GM23338 (cell line): Measurements from ENCODE around the gene AMBRA1. TPM values are rescaled to one million over a fixed set of nuclear protein-coding genes. Genes with fewer than 3 reads are reported as not detected.

Experiments
- ATAC-seq: fragments of 200-7000 bp; cut with Tn5 transposase; 3 replicates; pipeline ENCODE4 v1.9.1; 2020
- DNase-seq: peaks from one replicate; pipeline ENCODE4 v3.0.0-alpha.2; 2015; ENCODE audit warnings: low spot score
- H2AFZ ChIP-seq: fragments of 200-600 bp; sonication (generic); 2 replicates; pipeline ENCODE4 v1.8.0; 2016; ENCODE audit warnings: antibody characterized with exemption, mild to moderate bottlenecking, moderate library complexity
- H3F3A ChIP-seq: fragments of 200-600 bp; sonication (generic); replicated peaks from 2 replicates; pipeline ENCODE4 v1.8.0; 2017; ENCODE audit warnings: antibody characterized with exemption, mixed run types, low read depth
- H3K27ac ChIP-seq: fragments of 200-600 bp; sonication (generic); 2 replicates; pipeline ENCODE4 v1.6.1; 2016; ENCODE audit warnings: low read depth
- H3K27me3 ChIP-seq: fragments of 200-600 bp; sonication (generic); 2 replicates; pipeline ENCODE4 v1.8.0; 2016; ENCODE audit warnings: mild to moderate bottlenecking, mixed run types, moderate library complexity; ENCODE audit not compliant: insufficient read depth
- H3K36me3 ChIP-seq: fragments of 200-600 bp; sonication (generic); 2 replicates; pipeline ENCODE4 v1.8.0; 2016; ENCODE audit warnings: mild to moderate bottlenecking; ENCODE audit not compliant: insufficient read depth
- H3K4me1 ChIP-seq: fragments of 200-600 bp; sonication (generic); 2 replicates; pipeline ENCODE4 v1.8.0; 2016; ENCODE audit warnings: mild to moderate bottlenecking, moderate library complexity; ENCODE audit not compliant: insufficient read depth
- H3K4me2 ChIP-seq: fragments of 200-600 bp; sonication (generic); 2 replicates; pipeline ENCODE4 v1.7.1; 2017; ENCODE audit warnings: mixed run types
- H3K4me3 ChIP-seq: fragments of 200-600 bp; sonication (generic); 2 replicates; pipeline ENCODE4 v1.6.1; 2016; ENCODE audit warnings: mixed run types
- H3K79me2 ChIP-seq: fragments of 200-600 bp; sonication (generic); replicated peaks from 2 replicates; pipeline ENCODE4 v1.8.0; 2017; ENCODE audit warnings: mild to moderate bottlenecking; ENCODE audit not compliant: insufficient read depth
- H3K9me2 ChIP-seq: fragments of 200-600 bp; sonication (generic); 2 replicates; pipeline ENCODE4 v1.8.0; 2017; ENCODE audit not compliant: insufficient read depth
- H4K20me1 ChIP-seq: fragments of 200-600 bp; sonication (generic); replicated peaks from 2 replicates; pipeline ENCODE4 v1.8.0; 2017; ENCODE audit warnings: mild to moderate bottlenecking; ENCODE audit not compliant: insufficient read depth
- H3K27ac Mint-ChIP-seq: 2 replicates; pipeline ENCODE4 v1.8.0; 2020; ENCODE audit warnings: inconsistent platforms, mild to moderate bottlenecking, moderate library complexity, mixed read lengths
- H3K27me3 Mint-ChIP-seq: 3 replicates; pipeline ENCODE4 v1.8.0; 2022; ENCODE audit warnings: low read depth, mild to moderate bottlenecking, moderate library complexity, mixed read lengths, inconsistent platforms; ENCODE audit not compliant: insufficient read depth, poor library complexity
- H3K36me3 Mint-ChIP-seq: 3 replicates; pipeline ENCODE4 v1.8.0; 2021; ENCODE audit warnings: low read depth, mild to moderate bottlenecking, inconsistent platforms, moderate library complexity, mixed read lengths
- H3K4me1 Mint-ChIP-seq: 3 replicates; pipeline ENCODE4 v1.8.0; 2020; ENCODE audit warnings: mild to moderate bottlenecking, inconsistent platforms, mixed read lengths
- H3K4me3 Mint-ChIP-seq: 3 replicates; pipeline ENCODE4 v1.8.0; 2021; ENCODE audit warnings: moderate library complexity, mild to moderate bottlenecking, inconsistent platforms, mixed read lengths
- H3K9me3 Mint-ChIP-seq: 3 replicates; pipeline ENCODE4 v1.8.0; 2020; ENCODE audit warnings: moderate library complexity, mild to moderate bottlenecking, inconsistent platforms, mixed read lengths
- CREB1 ChIP-seq: fragments of 250-450 bp; sonication (Bioruptor Pico); IDR thresholded peaks from 2 replicates; pipeline ENCODE4 v1.5.0; 2020; ENCODE audit warnings: low read depth, mild to moderate bottlenecking, moderate library complexity
- CTCF ChIP-seq, 2 experiments: fragments of 200-600 bp in 1 of 2; sonication (generic) in 1 of 2; conservative IDR thresholded peaks; 2 replicates each; pipeline versions ENCODE4 v1.5.1 to v1.6.1; 2016 to 2017; ENCODE audit warnings: antibody characterized with exemption in 2 of 2, low read depth in 2 of 2, mild to moderate bottlenecking in 2 of 2, moderate library complexity in 1 of 2
- ETS1 ChIP-seq: IDR thresholded peaks from 2 replicates; pipeline ENCODE4 v1.6.1; 2016; ENCODE audit warnings: antibody characterized with exemption
- EZH2phosphoT487 ChIP-seq: fragments of 200-600 bp; sonication (generic); IDR thresholded peaks from one replicate; pipeline ENCODE4 v1.8.1; 2018; ENCODE audit warnings: antibody characterized with exemption; ENCODE audit not compliant: unreplicated experiment
- JUNB ChIP-seq: IDR thresholded peaks from one replicate; pipeline ENCODE4 v1.6.1; 2016; ENCODE audit warnings: antibody characterized with exemption; ENCODE audit not compliant: unreplicated experiment
- NANOG ChIP-seq: IDR thresholded peaks from 2 replicates; pipeline ENCODE4 v1.6.1; 2016; ENCODE audit warnings: antibody characterized with exemption, borderline replicate concordance
- POLR2AphosphoS5 ChIP-seq: IDR thresholded peaks from 2 replicates; pipeline ENCODE4 v1.6.1; 2016; ENCODE audit warnings: antibody characterized with exemption, low read depth
- REST ChIP-seq: IDR thresholded peaks from one replicate; pipeline ENCODE4 v1.6.1; 2018; ENCODE audit warnings: antibody characterized with exemption; ENCODE audit not compliant: unreplicated experiment
- STAT1 ChIP-seq: IDR thresholded peaks from one replicate; pipeline ENCODE4 v1.6.1; 2016; ENCODE audit warnings: antibody characterized with exemption; ENCODE audit not compliant: unreplicated experiment
- ZNF114 ChIP-seq: fragments of 250-450 bp; sonication (Bioruptor Pico); IDR thresholded peaks from 2 replicates; pipeline ENCODE4 v1.5.0; 2020; ENCODE audit warnings: mild to moderate bottlenecking, moderate library complexity
- ZNF331 ChIP-seq: fragments of 250-450 bp; sonication (Bioruptor Pico); IDR thresholded peaks from 2 replicates; pipeline ENCODE4 v1.5.0; 2020; ENCODE audit warnings: low read depth, mild to moderate bottlenecking, moderate library complexity
- polyA plus RNA-seq: library from polyadenylated mRNA; unstranded; fragments of >200 nt; fragmentation: Nextera tagmentation; extraction: Ambion mirVana; gene quantifications from 2 replicates; pipeline ENCODE4 v1.2.1, GENCODE V29; 2016
- total RNA-seq: library from RNA; depleted of rRNA; stranded (reverse); fragments of >200 nt; shearing (Covaris generic); gene quantifications from 2 replicates; pipeline ENCODE4 v1.2.3, GENCODE V29; 2014

AMBRA1 gene
- total and polyA plus RNA-seq, 2 experiments from 2014 or later = 8.3 to 34.8 TPM

GRCh38 chr11:46389450-46390330, 204.1 kb downstream of the AMBRA1 start (continued):
- TF ChIP-seq REST (peak; percentile 45), ETS1 (no peak), POLR2AphosphoS5 (no peak), JUNB (no peak), NANOG (no peak), CTCF (conservative IDR thresholded peaks at IDR 0.05; ENCODE audit: low read depth in 2 of 2) (peak; percentile 66 to 90), ZNF331 (CRISPR knock-in tag) (no peak), STAT1 (no peak)

DNA sequence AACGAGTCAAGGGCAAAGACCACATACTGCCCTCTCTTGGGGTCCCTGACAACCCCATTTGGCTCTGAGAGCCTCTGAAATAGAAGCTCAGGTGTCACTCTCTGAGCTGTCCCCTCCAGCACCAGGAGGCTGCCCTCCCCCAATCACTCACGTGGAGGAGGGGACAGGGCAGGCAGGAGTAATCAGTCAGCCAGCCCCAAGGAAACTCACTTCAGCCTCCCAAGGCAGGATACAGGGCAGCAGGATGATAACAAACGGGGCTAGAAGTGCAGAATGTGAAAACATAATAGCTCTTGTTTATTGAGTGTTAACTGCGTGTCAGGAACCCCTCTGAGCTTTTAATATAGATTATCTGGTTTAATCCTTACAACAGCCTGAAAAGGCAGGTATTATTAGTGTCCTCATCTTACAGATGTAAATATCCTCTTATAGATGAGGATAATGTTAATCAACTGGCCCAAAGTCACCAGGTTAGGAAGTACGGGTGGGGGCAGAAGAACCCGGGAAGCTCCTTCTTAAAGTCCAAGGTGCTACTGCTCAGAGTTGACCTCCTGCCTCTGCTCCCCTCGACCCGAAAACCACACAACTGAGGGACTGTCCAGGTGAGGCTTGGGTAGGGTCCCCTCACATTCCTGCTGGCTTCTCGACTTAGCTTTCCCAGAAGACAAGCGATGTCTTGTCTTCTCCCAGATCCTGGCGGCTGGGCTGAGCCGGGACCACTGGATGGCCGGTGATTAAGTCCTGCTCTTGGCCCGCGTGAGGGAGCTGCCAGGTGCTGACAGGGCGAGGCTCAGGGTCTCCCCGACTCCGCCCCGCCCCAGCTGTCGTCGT, 205.0 kb downstream of the AMBRA1 start:
- peaks cover 57% of the 10 kb centered on the region for H3K27me3 ChIP-seq
- H3K4me2 ChIP-seq = peak overlapping the region; percentile 88
- Mint-ChIP-seq H3K9me3 (no peaks in the 10 kb centered on the region; the same call in 1 of the 3 replicates), H3K4me3 (peak overlapping the region; percentile 69), H3K36me3 (peaks cover 4% of the 10 kb centered on the region; the same call in 2 of the 3 replicates), H3K27ac (no peak overlapping the region), H3K27me3 (peaks cover 67% of the 10 kb centered on the region), H3K4me1 (peaks cover 33% of the 10 kb centered on the region)
- H3K4me3 ChIP-seq = peak overlapping the region; percentile 76
- peak; percentile 28 for DNase-seq
- H3K9me2 ChIP-seq = no peaks in the 10 kb centered on the region
- H3K36me3 ChIP-seq = no peaks in the 10 kb centered on the region
- H3K27ac ChIP-seq = no peak overlapping the region
- H3F3A ChIP-seq = peaks cover 18% of the 10 kb centered on the region
- H3K79me2 ChIP-seq = no peaks in the 10 kb centered on the region
- H4K20me1 ChIP-seq = peaks cover 7% of the 10 kb centered on the region
- ATAC-seq = peak; percentile 1; the same call in 1 of the 3 replicates
- peaks cover 29% of the 10 kb centered on the region for H3K4me1 ChIP-seq
- no peak overlapping the region for H2AFZ ChIP-seq
- TF ChIP-seq POLR2AphosphoS5 (no peak), CREB1 (no peak), REST (no peak), EZH2phosphoT487 (no peak), ZNF331 (CRISPR knock-in tag) (no peak), JUNB (no peak), ZNF114 (CRISPR knock-in tag) (no peak), CTCF (conservative IDR thresholded peaks at IDR 0.05; ENCODE audit: low read depth in 2 of 2) (no peak), NANOG (no peak), STAT1 (no peak)
